ENCODE results near the gene PRAC1.

PRAC1 gene

GRCh38 chr17:48732688-48733629 lies 10.6 kb upstream of the PRAC1 start:
- Histone ChIP-seq H4K20me1 (ENCODE audit: insufficient read depth) (no peaks in the 10 kb centered on the region), H2AFZ (ENCODE audit: low read depth) (no peak overlapping the region), H3K27ac (no peak overlapping the region), H3K4me3 (IDR thresholded peaks at IDR 0.05; ENCODE audit: insufficient read depth, low read depth, low read length) (no peak overlapping the region), H3K36me3 (ENCODE audit: insufficient read depth) (no peaks in the 10 kb centered on the region), H3K27me3 (ENCODE audit: insufficient read depth, low read depth) (peaks cover 26% of the 10 kb centered on the region; the same call in 1 of the 2 replicates), H3K79me2 (ENCODE audit: insufficient read depth, low read depth) (no peaks in the 10 kb centered on the region), H3K4me1 (ENCODE audit: low read depth, poor library complexity, severe bottlenecking) (no peaks in the 10 kb centered on the region), H3K9ac (no peak overlapping the region), H3K4me2 (no peak overlapping the region)
- no peak for TF ChIP-seq CTCF (conservative IDR thresholded peaks at IDR 0.05; ENCODE audit: low read depth, low read length)

GRCh38 chr17:48731355-48731754 lies 9.0 kb upstream of the PRAC1 start:
- TF ChIP-seq CTCF (conservative IDR thresholded peaks at IDR 0.05; ENCODE audit: low read depth, low read length): no peak
- Histone ChIP-seq H4K20me1 (ENCODE audit: insufficient read depth) (no peaks in the 10 kb centered on the region), H3K27ac (no peak overlapping the region), H3K4me3 (IDR thresholded peaks at IDR 0.05; ENCODE audit: insufficient read depth, low read depth, low read length) (no peak overlapping the region), H3K9ac (no peak overlapping the region), H2AFZ (ENCODE audit: low read depth) (no peak overlapping the region), H3K79me2 (ENCODE audit: insufficient read depth, low read depth) (no peaks in the 10 kb centered on the region), H3K4me1 (ENCODE audit: low read depth, poor library complexity, severe bottlenecking) (no peaks in the 10 kb centered on the region), H3K4me2 (no peak overlapping the region), H3K27me3 (ENCODE audit: insufficient read depth, low read depth) (peaks cover 21% of the 10 kb centered on the region; the same call in 1 of the 2 replicates), H3K36me3 (ENCODE audit: insufficient read depth) (no peaks in the 10 kb centered on the region)

GRCh38 chr17:48730240-48730550 lies 7.9 kb upstream of the PRAC1 start:
- H3K27me3 ChIP-seq (ENCODE audit: insufficient read depth, low read depth): peaks cover 20% of the 10 kb centered on the region; the same call in 1 of the 2 replicates

More at GRCh38 chr17:48730240-48730550, 7.9 kb upstream of the PRAC1 start:
- no peaks in the 10 kb centered on the region for H3K79me2 ChIP-seq (ENCODE audit: insufficient read depth, low read depth)
- no peaks in the 10 kb centered on the region for H3K4me1 ChIP-seq (ENCODE audit: low read depth, poor library complexity, severe bottlenecking)
- no peak overlapping the region for H3K4me3 ChIP-seq (IDR thresholded peaks at IDR 0.05; ENCODE audit: insufficient read depth, low read depth, low read length)
- H4K20me1 ChIP-seq (ENCODE audit: insufficient read depth): no peaks in the 10 kb centered on the region
- H3K27ac ChIP-seq: no peak overlapping the region
- no peaks in the 10 kb centered on the region for H3K36me3 ChIP-seq (ENCODE audit: insufficient read depth)
- H2AFZ ChIP-seq (ENCODE audit: low read depth): no peak overlapping the region
- H3K4me2 ChIP-seq: no peak overlapping the region
- TF ChIP-seq CTCF (conservative IDR thresholded peaks at IDR 0.05; ENCODE audit: low read depth, low read length): no peak
- H3K9ac ChIP-seq: no peak overlapping the region
